Endometrial microvascular endothelial cells (primary cell): ENCODE data around the gene RFXAP. TPM values are rescaled to one million over a fixed set of nuclear protein-coding genes. Genes with fewer than 3 reads are reported as not detected.

Experiments used
- in situ Hi-C: cut with HindIII; loops from 2 replicates; pipeline ENCODE4 v1.10.0; 2017; ENCODE audit warnings: low sequenced_read_pairs, low pct_unique_long_range_greater_than_20kb; ENCODE audit errors: inconsistent ontology term
- total RNA-seq: library from RNA; depleted of rRNA; stranded (reverse); fragments of >200 nt; gene quantifications from one replicate; pipeline ENCODE4 v1.2.3, GENCODE V29; 2015; ENCODE audit errors: inconsistent ontology term

Gene RFXAP
- total RNA-seq, 1 donor from 2014 or later, result 1.3 TPM

GRCh38 chr13:36858290-36858689, 39.3 kb downstream of the RFXAP start:
- in situ Hi-C loops, result loop anchor here (10.0 kb wide), 1 partner anchor 127 kb away; no protein-coding TSS in a partner anchor

GRCh38 chr13:36859259-36859658, 40.2 kb downstream of the RFXAP start:
- in situ Hi-C loops, result loop anchor here (10.0 kb wide), 1 partner anchor 126 kb away; no protein-coding TSS in a partner anchor

GRCh38 chr13:36862002-36862685, 43.1 kb downstream of the RFXAP start:
- in situ Hi-C loops, result no loop called here

- in situ Hi-C loops, result no loop called here
These were observed 43.7 kb downstream of the RFXAP start for GRCh38 chr13:36862722-36863121.

- in situ Hi-C loops, result no loop called here
These were observed 46.2 kb downstream of the RFXAP start for GRCh38 chr13:36865265-36865664.

- in situ Hi-C loops, result no loop called here
These were observed 47.2 kb downstream of the RFXAP start for GRCh38 chr13:36866232-36866631.

GRCh38 chr13:36870050-36870692, 51.1 kb downstream of the RFXAP start:
- in situ Hi-C loops, result no loop called here

- in situ Hi-C loops, result no loop called here
These were observed 53.6 kb downstream of the RFXAP start for GRCh38 chr13:36872621-36873020.

- in situ Hi-C loops, result no loop called here
These were observed 56.4 kb downstream of the RFXAP start for GRCh38 chr13:36875431-36875830.

GRCh38 chr13:36875961-36876360, 56.9 kb downstream of the RFXAP start:
- in situ Hi-C loops, result no loop called here

Other genes starting within 250 kb of the RFXAP start
- not detected for gene SERTM1, start 145.2 kb upstream of the RFXAP start, total RNA-seq
- 4.1 TPM for gene SMAD9, start 101.0 kb downstream of the RFXAP start, total RNA-seq
- gene ALG5, start 180.1 kb downstream of the RFXAP start, total RNA-seq, result 33.9 TPM
- 56.7 TPM for gene EXOSC8, start 181.6 kb downstream of the RFXAP start, total RNA-seq
- gene SUPT20H, start 240.5 kb downstream of the RFXAP start, total RNA-seq, result 53.7 TPM